ENCODE results near the gene ARID1B.

DNA sequence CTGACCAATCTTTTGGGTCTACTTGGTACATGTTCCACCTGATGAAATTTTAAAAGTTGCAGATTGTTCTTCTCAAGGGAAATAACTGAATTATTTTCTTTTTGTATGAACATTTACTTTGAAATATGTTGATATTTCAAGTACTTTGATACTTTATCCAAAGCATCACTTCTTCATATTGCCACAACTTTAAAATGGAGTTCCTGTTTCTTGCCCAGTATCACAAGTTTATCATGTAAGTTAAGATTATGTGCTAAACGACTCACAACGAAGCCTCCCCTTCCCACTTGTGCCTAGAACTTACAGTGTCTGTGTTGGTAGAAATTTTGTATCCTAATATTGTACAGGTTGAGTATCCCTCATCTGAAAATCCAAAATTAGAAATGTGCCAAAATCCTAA lies 108.4 kb downstream of the ARID1B start:
- TF ChIP-seq, protein P1, sequence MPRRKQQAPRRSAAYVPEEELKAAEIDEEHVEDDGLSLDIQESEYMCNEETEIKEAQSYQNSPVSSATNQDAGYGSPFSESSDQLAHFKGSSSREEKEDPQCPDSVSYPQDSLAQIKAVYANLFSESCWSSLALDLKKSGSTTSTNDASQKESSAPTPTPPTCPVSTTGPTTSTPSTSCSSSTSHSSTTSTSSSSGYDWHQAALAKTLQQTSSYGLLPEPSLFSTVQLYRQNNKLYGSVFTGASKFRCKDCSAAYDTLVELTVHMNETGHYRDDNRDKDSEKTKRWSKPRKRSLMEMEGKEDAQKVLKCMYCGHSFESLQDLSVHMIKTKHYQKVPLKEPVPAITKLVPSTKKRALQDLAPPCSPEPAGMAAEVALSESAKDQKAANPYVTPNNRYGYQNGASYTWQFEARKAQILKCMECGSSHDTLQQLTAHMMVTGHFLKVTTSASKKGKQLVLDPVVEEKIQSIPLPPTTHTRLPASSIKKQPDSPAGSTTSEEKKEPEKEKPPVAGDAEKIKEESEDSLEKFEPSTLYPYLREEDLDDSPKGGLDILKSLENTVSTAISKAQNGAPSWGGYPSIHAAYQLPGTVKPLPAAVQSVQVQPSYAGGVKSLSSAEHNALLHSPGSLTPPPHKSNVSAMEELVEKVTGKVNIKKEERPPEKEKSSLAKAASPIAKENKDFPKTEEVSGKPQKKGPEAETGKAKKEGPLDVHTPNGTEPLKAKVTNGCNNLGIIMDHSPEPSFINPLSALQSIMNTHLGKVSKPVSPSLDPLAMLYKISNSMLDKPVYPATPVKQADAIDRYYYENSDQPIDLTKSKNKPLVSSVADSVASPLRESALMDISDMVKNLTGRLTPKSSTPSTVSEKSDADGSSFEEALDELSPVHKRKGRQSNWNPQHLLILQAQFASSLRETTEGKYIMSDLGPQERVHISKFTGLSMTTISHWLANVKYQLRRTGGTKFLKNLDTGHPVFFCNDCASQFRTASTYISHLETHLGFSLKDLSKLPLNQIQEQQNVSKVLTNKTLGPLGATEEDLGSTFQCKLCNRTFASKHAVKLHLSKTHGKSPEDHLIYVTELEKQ (tag by site-specific recombination; IDR thresholded peaks at IDR 0.05; ENCODE audit: borderline replicate concordance), result no peak
- TF ChIP-seq ZNF529 (tag by site-specific recombination; IDR thresholded peaks at IDR 0.05; ENCODE audit: insufficient replicate concordance), result no peak
- TF ChIP-seq SP7 (tag by site-specific recombination; IDR thresholded peaks at IDR 0.05), result no peak
- TF ChIP-seq, protein P2, sequence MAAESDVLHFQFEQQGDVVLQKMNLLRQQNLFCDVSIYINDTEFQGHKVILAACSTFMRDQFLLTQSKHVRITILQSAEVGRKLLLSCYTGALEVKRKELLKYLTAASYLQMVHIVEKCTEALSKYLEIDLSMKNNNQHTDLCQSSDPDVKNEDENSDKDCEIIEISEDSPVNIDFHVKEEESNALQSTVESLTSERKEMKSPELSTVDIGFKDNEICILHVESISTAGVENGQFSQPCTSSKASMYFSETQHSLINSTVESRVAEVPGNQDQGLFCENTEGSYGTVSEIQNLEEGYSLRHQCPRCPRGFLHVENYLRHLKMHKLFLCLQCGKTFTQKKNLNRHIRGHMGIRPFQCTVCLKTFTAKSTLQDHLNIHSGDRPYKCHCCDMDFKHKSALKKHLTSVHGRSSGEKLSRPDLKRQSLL (tag by site-specific recombination; IDR thresholded peaks at IDR 0.05), result no peak
- TF ChIP-seq ZNF174 (tag by site-specific recombination; IDR thresholded peaks at IDR 0.05), result no peak
- TF ChIP-seq MYNN (tag by site-specific recombination; IDR thresholded peaks at IDR 0.05; ENCODE audit: borderline replicate concordance), result no peak
- TF ChIP-seq, protein P3, sequence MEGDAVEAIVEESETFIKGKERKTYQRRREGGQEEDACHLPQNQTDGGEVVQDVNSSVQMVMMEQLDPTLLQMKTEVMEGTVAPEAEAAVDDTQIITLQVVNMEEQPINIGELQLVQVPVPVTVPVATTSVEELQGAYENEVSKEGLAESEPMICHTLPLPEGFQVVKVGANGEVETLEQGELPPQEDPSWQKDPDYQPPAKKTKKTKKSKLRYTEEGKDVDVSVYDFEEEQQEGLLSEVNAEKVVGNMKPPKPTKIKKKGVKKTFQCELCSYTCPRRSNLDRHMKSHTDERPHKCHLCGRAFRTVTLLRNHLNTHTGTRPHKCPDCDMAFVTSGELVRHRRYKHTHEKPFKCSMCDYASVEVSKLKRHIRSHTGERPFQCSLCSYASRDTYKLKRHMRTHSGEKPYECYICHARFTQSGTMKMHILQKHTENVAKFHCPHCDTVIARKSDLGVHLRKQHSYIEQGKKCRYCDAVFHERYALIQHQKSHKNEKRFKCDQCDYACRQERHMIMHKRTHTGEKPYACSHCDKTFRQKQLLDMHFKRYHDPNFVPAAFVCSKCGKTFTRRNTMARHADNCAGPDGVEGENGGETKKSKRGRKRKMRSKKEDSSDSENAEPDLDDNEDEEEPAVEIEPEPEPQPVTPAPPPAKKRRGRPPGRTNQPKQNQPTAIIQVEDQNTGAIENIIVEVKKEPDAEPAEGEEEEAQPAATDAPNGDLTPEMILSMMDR (tag by site-specific recombination; IDR thresholded peaks at IDR 0.05), result no peak

All from HEK293 (cell line).